Measurements from ENCODE around the gene HSBP1L1.

DNA sequence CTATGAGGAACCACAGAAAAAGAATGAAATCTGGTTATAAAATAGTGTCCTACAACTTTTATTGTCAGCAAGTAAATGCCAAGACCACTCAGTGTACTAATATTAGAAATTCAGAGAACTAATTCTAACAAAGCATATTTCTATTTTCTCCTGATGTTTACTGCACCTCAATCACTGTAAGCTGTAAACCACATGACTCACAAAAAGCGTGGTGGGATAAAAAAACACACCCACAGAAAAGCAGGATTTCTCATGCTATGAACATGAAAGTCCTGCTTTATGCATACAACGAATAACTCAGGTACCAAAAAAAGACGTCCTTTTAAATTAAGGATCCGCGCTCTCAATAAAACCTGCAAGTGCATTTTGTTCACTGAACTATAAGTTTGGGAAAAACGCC is 23.1 kb downstream of the HSBP1L1 start:
- TF ChIP-seq, protein P1, sequence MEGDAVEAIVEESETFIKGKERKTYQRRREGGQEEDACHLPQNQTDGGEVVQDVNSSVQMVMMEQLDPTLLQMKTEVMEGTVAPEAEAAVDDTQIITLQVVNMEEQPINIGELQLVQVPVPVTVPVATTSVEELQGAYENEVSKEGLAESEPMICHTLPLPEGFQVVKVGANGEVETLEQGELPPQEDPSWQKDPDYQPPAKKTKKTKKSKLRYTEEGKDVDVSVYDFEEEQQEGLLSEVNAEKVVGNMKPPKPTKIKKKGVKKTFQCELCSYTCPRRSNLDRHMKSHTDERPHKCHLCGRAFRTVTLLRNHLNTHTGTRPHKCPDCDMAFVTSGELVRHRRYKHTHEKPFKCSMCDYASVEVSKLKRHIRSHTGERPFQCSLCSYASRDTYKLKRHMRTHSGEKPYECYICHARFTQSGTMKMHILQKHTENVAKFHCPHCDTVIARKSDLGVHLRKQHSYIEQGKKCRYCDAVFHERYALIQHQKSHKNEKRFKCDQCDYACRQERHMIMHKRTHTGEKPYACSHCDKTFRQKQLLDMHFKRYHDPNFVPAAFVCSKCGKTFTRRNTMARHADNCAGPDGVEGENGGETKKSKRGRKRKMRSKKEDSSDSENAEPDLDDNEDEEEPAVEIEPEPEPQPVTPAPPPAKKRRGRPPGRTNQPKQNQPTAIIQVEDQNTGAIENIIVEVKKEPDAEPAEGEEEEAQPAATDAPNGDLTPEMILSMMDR (IDR thresholded peaks at IDR 0.05) = no peak
- TF ChIP-seq POLR2A (IDR thresholded peaks at IDR 0.05) = no peak
